CD14-positive monocyte (primary cell): Measurements from ENCODE around the gene RHCG. TPM values are rescaled to one million over a fixed set of nuclear protein-coding genes. Genes with fewer than 3 reads are reported as not detected.

ENCODE experiments used
- DNase-seq, 3 donors: peaks; one replicate each; pipeline ENCODE4 v3.0.0-alpha.2; 2011 to 2022
- H2AFZ ChIP-seq: 2 replicates; pipeline ENCODE4 v1.6.0; 2012; ENCODE audit warnings: mild to moderate bottlenecking, low read depth, low read length, inconsistent platforms; ENCODE audit not compliant: insufficient read depth, poor library complexity, severe bottlenecking
- H3K27ac ChIP-seq, 2 donors: 1 replicate in 1 of 2; 2 replicates in 1 of 2; pipeline ENCODE4 v1.5.1; 2012 to 2013; ENCODE audit warnings: low read length in 2 of 2, control low read depth in 1 of 2, inconsistent platforms in 1 of 2, low read depth in 1 of 2, mild to moderate bottlenecking in 1 of 2
- H3K27me3 ChIP-seq, 2 donors: one replicate each; pipeline versions ENCODE4 v1.6.0 to v1.6.1; 2011 to 2013; ENCODE audit warnings: low read length in 2 of 2; ENCODE audit not compliant: control insufficient read depth in 2 of 2, insufficient read depth in 2 of 2
- H3K36me3 ChIP-seq, 2 donors: replicated peaks in 1 of 2; 1 replicate in 1 of 2; 2 replicates in 1 of 2; pipeline versions ENCODE4 v1.5.1 to v1.6.1; 2012 to 2013; ENCODE audit warnings: low read length in 2 of 2, control low read depth in 1 of 2, inconsistent platforms in 1 of 2, mild to moderate bottlenecking in 1 of 2; ENCODE audit not compliant: insufficient read depth in 2 of 2, control insufficient read depth in 1 of 2
- H3K4me1 ChIP-seq, 2 donors: 1 replicate in 1 of 2; 2 replicates in 1 of 2; pipeline versions ENCODE4 v1.5.1 to v1.6.1; 2012 to 2013; ENCODE audit warnings: low read length in 2 of 2, control low read depth in 1 of 2, inconsistent platforms in 1 of 2, mild to moderate bottlenecking in 1 of 2, moderate library complexity in 1 of 2; ENCODE audit not compliant: insufficient read depth in 2 of 2, control insufficient read depth in 1 of 2
- H3K4me2 ChIP-seq: replicated peaks from 2 replicates; pipeline ENCODE3; 2012; ENCODE audit warnings: low read length, moderate library complexity, mild to moderate bottlenecking; ENCODE audit not compliant: poor library complexity, severe bottlenecking; ENCODE audit errors: extremely low read depth
- H3K4me3 ChIP-seq, 3 experiments: fragments of 200-600 bp in 1 of 3; sonication (generic) in 1 of 3; replicated peaks in 1 of 3; 1 replicate in 2 of 3; 2 replicates in 1 of 3; pipeline ENCODE4 v1.5.1; 2011 to 2013; ENCODE audit warnings: low read length in 3 of 3, mild to moderate bottlenecking in 3 of 3, control low read depth in 2 of 3, low read depth in 2 of 3, inconsistent platforms in 1 of 3, moderate library complexity in 1 of 3
- H3K79me2 ChIP-seq: 2 replicates; pipeline ENCODE4 v1.6.0; 2012; ENCODE audit warnings: mild to moderate bottlenecking, control low read depth, inconsistent platforms, low read length, moderate library complexity; ENCODE audit not compliant: insufficient read depth
- H3K9ac ChIP-seq: 2 replicates; pipeline ENCODE4 v1.6.0; 2017; ENCODE audit warnings: low read length, mild to moderate bottlenecking; ENCODE audit not compliant: insufficient read depth, poor library complexity, severe bottlenecking
- H3K9me3 ChIP-seq, 2 donors: replicated peaks in 1 of 2; 1 replicate in 1 of 2; 2 replicates in 1 of 2; pipeline versions ENCODE4 v1.5.1 to v1.6.1; 2012 to 2013; ENCODE audit warnings: low read length in 2 of 2, control low read depth in 1 of 2; ENCODE audit not compliant: control insufficient read depth in 1 of 2, insufficient read depth in 1 of 2
- H4K20me1 ChIP-seq: 2 replicates; pipeline ENCODE4 v1.6.0; 2012; ENCODE audit warnings: mild to moderate bottlenecking, low read length, control low read depth, moderate library complexity; ENCODE audit not compliant: insufficient read depth
- H3K27ac Mint-ChIP-seq, 7 donors: one replicate each; pipeline ENCODE4 v1.8.0; 2020; ENCODE audit warnings: mild to moderate bottlenecking in 7 of 7, mixed read lengths in 7 of 7, moderate library complexity in 6 of 7, inconsistent platforms in 2 of 7
- H3K27me3 Mint-ChIP-seq, 3 donors: one replicate each; pipeline ENCODE4 v1.8.0; 2021 to 2022; ENCODE audit warnings: low read depth in 3 of 3, mild to moderate bottlenecking in 3 of 3, mixed read lengths in 3 of 3, moderate library complexity in 3 of 3, inconsistent platforms in 1 of 3
- H3K36me3 Mint-ChIP-seq, 2 donors: one replicate each; pipeline ENCODE4 v1.8.0; 2020; ENCODE audit warnings: mixed read lengths in 2 of 2, inconsistent platforms in 1 of 2, mild to moderate bottlenecking in 1 of 2
- H3K4me1 Mint-ChIP-seq: one replicate; pipeline ENCODE4 v1.8.0; 2020; ENCODE audit warnings: mild to moderate bottlenecking, mixed read lengths
- H3K4me3 Mint-ChIP-seq, 2 donors: one replicate each; pipeline ENCODE4 v1.8.0; 2020; ENCODE audit warnings: mild to moderate bottlenecking in 2 of 2, mixed read lengths in 2 of 2, moderate library complexity in 1 of 2
- H3K9me3 Mint-ChIP-seq, 7 donors: one replicate each; pipeline ENCODE4 v1.8.0; 2020 to 2022; ENCODE audit warnings: mixed read lengths in 7 of 7, mild to moderate bottlenecking in 6 of 7, moderate library complexity in 6 of 7, inconsistent platforms in 2 of 7
- WGBS: methylation state at CpG from one replicate; pipeline ENCODE4 v1.1.5; 2013; ENCODE audit warnings: missing lambda C conversion rate; ENCODE audit not compliant: insufficient coverage; 5-methylcytosine and 5-hydroxymethylcytosine counted together
- intact Hi-C, 2 donors: fragments of 100-400 bp; cut with micrococcal nuclease; formaldehyde crosslinking; loops; one replicate each; pipeline versions ENCODE4 v1.15.0 to v1.15.1; 2023
- polyA plus RNA-seq, 3 donors: library from polyadenylated mRNA; depleted of rRNA in 1 of 3; unstranded in 2 of 3; stranded (reverse) in 1 of 3; fragments of 300-500 nt in 2 of 3; fragments of >200 nt in 1 of 3; fragmentation: Illumina TruSeq in 2 of 3; gene quantifications; 1 replicate in 2 of 3; 2 replicates in 1 of 3; pipeline ENCODE4 v1.2.3, GENCODE V29; 2012 to 2021
- TF ChIP-seq, protein P1 (sequence below): fragments of 200-600 bp; IDR thresholded peaks from one replicate; pipeline ENCODE4 v1.8.0; 2022; ENCODE audit warnings: antibody characterized with exemption, mild to moderate bottlenecking

RHCG gene
- polyA plus RNA-seq, 3 donors, result not detected

DNA sequence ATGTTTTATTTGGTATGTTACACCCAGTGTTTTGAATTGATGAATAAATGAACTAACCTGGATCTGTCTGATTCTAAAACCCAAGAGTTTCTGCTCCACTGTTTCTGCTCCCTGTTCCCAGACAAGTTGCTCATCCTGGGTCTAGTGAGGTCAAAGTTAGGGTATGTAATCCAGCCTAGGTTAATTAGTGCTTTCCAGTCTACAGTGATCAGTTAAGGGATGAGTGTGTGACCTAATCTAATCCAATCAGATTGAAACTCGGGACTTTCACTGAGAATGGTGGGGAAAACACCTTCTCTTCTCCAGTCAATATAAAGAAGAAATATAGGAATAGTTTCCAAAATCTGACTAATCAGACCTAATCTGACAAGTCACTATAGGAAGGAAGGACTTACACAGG is 27.8 kb upstream of the RHCG start:
- H3K9me3 Mint-ChIP-seq, result peaks cover 4 to 6% (median 6%) of the 10 kb centered on the region in 7 donors
- no peaks in the 10 kb centered on the region for H3K36me3 ChIP-seq
- peaks cover 6 to 8% (median 7%) of the 10 kb centered on the region in 3 donors for H3K27me3 Mint-ChIP-seq
- H3K9me3 ChIP-seq, result peaks cover 0 to 4% of the 10 kb centered on the region in 2 donors
- WGBS, result no CpG with 5 or more reads among the region's 1 CpG
- no peaks in the 10 kb centered on the region for H3K79me2 ChIP-seq
- intact Hi-C loops, result no loop called here
- no peak for DNase-seq
- H3K9ac ChIP-seq, result no peak overlapping the region
- H3K27me3 ChIP-seq, result no peaks in the 10 kb centered on the region
- no peak overlapping the region for H3K27ac ChIP-seq
- H3K4me1 ChIP-seq, result no peaks in the 10 kb centered on the region
- H3K4me1 Mint-ChIP-seq, result no peaks in the 10 kb centered on the region
- H3K36me3 Mint-ChIP-seq, result no peaks in the 10 kb centered on the region
- H2AFZ ChIP-seq, result no peak overlapping the region
- no peak overlapping the region for H3K4me2 ChIP-seq
- TF ChIP-seq, protein P1, sequence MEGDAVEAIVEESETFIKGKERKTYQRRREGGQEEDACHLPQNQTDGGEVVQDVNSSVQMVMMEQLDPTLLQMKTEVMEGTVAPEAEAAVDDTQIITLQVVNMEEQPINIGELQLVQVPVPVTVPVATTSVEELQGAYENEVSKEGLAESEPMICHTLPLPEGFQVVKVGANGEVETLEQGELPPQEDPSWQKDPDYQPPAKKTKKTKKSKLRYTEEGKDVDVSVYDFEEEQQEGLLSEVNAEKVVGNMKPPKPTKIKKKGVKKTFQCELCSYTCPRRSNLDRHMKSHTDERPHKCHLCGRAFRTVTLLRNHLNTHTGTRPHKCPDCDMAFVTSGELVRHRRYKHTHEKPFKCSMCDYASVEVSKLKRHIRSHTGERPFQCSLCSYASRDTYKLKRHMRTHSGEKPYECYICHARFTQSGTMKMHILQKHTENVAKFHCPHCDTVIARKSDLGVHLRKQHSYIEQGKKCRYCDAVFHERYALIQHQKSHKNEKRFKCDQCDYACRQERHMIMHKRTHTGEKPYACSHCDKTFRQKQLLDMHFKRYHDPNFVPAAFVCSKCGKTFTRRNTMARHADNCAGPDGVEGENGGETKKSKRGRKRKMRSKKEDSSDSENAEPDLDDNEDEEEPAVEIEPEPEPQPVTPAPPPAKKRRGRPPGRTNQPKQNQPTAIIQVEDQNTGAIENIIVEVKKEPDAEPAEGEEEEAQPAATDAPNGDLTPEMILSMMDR, result no peak
- H3K4me3 Mint-ChIP-seq, result no peak overlapping the region
- H3K27ac Mint-ChIP-seq, result no peak overlapping the region
- H3K4me3 ChIP-seq, result no peak overlapping the region
- H4K20me1 ChIP-seq, result no peaks in the 10 kb centered on the region

DNA sequence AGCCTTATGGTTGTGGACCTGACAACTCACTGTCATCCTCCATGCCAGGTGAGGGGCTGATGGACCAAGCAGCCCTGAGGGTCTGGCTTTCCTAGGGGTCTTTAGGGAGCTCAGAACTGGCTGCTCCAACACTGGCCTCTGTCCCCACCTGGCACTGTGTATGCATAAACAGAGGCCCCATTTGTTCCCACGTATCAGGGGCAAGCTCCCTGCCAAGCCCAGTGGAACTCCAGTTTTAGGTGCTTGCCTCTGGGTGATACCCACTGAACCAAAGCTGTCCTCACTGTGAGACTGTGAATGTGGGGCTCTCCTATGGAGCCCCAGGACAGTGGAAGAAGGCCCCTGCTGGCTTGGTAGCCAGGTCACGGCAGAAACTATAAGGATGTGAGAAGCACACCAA is 26.7 kb upstream of the RHCG start:
- Histone ChIP-seq H3K9ac (no peak overlapping the region), H4K20me1 (no peaks in the 10 kb centered on the region), H3K4me3 (no peak overlapping the region), H3K4me2 (no peak overlapping the region), H3K9me3 (peaks cover 0 to 4% of the 10 kb centered on the region in 2 donors), H3K79me2 (no peaks in the 10 kb centered on the region), H2AFZ (no peak overlapping the region), H3K36me3 (no peaks in the 10 kb centered on the region), H3K27ac (no peak overlapping the region), H3K27me3 (no peaks in the 10 kb centered on the region), H3K4me1 (no peaks in the 10 kb centered on the region)
- no peak overlapping the region for H3K4me3 Mint-ChIP-seq
- H3K4me1 Mint-ChIP-seq, result no peaks in the 10 kb centered on the region
- H3K36me3 Mint-ChIP-seq, result no peaks in the 10 kb centered on the region
- H3K9me3 Mint-ChIP-seq, result peaks cover 4 to 12% (median 6%) of the 10 kb centered on the region in 7 donors
- no peak overlapping the region for H3K27ac Mint-ChIP-seq
- H3K27me3 Mint-ChIP-seq, result peaks cover 3 to 7% (median 4%) of the 10 kb centered on the region in 3 donors
- TF ChIP-seq, protein P1, result no peak
- no peak for DNase-seq
- intact Hi-C loops, result no loop called here
- 83% methylated on average over 1 of the region's 2 CpGs for WGBS
